GM19240 (cell line): Measurements from ENCODE around the gene JMJD8.
"Not testable (repeated sequence)": the region's sequence is repeated elsewhere in the genome, so short reads cannot be mapped to it uniquely, and the experiment has no call there.

Experiments
- DNase-seq: peaks from one replicate; pipeline ENCODE4 v3.0.0; 2011; ENCODE audit warnings: low spot score; ENCODE audit not compliant: insufficient read length

JMJD8 gene

DNA sequence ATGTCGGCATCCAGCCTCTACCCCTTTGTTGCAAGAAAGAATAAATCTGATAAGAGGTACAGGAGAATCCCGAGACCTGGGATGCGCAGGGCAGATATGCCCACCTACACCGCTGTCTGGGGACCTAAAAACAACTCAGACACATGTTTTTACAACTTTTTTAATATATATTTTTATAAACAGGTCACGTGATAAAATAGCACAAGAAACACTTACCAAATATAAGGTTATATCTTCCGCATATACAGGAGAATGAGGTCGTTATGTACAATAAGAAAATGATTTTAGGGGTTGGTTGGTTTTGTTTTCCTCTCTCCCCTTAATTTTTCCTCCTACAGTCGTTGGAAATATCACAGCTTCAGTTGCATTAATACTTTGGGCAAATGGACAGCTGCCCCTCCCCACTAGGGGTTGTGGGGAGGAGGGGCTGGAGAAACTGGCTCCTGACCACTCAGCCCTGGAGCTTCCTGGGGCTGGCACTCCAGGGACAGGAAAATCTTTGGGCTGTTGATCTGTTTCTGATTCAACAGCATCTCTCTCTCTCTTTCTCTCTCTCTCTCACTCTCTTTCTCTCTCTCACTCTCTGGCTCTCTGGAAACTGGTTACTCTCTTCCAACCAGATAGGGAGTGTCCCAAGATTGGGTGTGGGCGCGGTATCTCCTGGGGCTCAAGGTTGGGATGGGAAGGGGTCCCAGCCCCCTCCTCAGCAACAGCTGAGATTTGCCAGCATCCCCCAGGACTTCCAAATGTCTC lies 8.4 kb upstream of the JMJD8 start:
- no peak for DNase-seq

GRCh38 chr16:691242-691641 lies 7.1 kb upstream of the JMJD8 start:
- not testable (repeated sequence) for DNase-seq

DNA sequence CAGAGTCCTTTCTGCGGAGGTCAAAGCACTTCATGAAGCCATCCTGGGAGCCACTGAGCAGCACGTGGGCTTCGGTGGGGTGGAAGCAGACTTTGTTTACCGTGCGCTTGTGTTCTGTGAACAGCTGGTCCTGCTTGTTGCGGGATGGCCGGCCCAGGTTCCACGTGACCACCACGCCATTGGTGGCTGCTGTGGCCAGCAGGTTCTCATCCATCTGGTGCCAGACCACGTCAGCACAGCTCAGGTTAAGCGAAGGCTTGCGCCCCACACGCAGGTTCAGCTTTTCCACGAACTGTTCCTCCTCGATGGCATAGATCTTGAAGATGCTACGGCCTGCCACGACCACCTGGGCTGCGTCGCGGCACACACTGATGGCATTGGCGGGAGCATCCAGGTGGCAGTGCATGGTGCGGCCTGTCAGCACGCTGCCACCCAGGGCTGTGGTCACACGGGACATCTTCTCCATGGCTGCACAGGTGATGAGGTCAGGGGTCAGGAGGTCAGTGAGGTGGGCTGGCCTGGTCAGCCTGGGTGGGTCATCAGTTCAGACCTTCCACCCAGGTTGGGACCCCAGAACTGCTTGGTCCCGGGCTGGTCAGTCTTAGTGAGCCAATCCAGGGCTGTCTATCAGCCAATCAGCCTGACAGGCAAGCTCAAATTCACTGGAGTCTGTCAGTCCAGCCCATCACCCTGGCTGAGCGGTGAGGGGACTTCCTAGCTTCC lies 5.2 kb upstream of the JMJD8 start:
- no peak for DNase-seq

- no peak for DNase-seq
These were observed 3.4 kb upstream of the JMJD8 start for GRCh38 chr16:687499-687898.

- DNase-seq, result no peak
These were observed 2.5 kb upstream of the JMJD8 start for GRCh38 chr16:686459-687260.

DNA sequence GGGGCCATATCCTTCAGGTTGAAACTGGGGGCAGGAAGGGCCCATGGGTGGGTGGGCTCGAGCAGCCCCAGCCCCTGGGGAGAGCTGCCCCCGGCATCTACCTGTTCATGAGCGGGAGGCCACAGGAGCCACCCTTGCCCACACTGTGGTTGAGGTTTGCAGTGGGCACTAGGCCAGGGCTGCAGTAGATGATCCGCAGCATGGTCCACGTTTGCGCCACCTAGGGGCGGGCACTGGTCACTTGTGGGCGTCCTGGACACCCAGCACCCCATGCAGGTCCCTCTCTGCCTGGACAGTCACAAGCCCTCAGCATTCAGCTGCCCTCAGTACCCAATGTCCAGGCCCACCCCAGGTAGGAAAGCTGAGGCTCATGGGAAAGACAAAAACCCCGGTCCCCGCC lies 1.8 kb upstream of the JMJD8 start:
- no peak for DNase-seq

DNA sequence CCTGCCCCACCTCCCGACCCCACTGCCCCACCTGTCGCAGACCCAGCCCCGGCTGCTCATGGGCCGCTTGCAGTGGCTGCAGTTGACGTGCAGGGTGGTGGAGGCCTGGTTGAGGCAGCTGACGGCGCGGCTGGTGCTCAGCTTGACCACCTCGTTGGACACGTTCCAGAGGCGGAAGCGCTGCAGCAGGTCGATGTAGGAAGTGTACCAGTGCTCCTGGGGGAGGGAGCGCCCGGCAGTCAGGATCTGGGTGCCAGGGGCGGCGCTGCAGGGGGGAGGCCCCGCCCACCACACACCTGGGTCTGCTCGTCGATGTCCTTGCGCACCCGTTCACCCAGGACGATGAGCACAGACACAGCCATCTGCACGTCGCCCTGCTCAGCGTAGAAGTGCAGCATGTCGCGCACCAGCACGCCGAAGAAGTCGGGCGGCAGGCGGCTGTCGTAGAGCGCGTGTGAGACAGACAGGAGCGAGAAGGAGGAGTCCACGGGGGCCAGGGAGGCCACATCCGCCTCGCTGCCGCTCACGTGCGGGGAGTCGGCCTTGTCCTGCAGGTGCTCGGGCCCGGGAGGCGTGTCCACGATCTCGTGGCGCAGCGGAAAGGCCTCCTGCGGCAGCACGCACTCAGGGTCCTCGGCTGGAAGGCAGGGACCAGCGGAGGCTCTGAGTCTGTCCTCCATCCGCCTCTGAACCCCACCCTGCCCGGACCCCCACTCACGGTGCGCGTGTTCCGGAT lies 995 bp upstream of the JMJD8 start:
- DNase-seq, result no peak

DNA sequence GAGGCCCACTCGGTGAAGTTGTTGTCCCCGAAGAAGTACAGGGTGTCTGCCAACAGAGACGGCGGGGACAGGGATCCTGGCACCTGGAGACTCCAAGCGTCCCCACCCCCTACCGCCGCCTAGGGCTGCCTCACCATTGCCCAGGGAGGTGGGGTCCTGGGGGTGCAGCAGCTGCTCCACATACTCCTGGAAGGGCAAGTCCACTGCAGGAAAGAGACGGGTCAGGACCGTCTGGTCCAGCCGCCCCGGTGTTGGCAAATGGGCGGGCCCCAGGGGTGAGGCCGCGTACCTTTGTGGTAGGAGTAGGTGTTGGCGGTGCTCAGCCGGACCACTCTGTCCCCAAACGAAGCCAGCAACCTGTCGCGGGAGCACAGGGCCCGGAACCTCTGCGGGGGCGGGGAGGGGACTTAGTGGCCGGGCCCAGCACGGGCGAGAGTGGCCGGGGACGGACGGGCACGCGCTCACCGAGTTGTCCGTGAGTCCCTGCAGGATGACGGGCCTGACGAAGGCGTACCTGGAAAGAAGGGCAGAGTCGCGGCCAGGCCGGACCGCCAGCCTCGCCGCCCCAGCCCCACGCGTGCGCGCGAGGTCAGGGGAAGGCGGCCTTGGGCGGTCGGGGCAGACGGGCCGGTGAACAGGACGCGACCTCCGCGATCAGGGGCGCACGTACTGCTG lies 601 bp downstream of the JMJD8 start:
- no peak for DNase-seq

- no peak for DNase-seq
These were observed 1.4 kb downstream of the JMJD8 start for GRCh38 chr16:682493-683395.

- no peak for DNase-seq
These were observed 2.2 kb downstream of the JMJD8 start for GRCh38 chr16:681746-682427.

GRCh38 chr16:680967-681745 lies 3.0 kb downstream of the JMJD8 start:
- no peak for DNase-seq

DNA sequence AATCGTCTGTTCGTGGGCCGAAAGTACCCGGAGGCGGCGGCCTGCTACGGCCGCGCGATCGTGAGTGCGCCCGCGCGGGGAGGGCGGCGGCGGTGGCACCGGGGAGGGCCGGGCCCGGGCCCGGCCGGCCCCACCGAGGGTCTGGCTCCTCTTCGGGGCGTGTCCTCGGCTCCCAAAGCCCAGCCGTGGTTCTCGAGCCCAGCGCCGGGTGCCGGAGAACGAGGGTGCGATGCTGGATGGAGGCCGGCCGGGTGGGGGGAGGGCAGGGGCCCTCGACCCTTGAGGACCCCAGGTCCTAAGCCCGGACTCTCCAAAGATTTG lies 3.5 kb downstream of the JMJD8 start:
- no peak for DNase-seq

DNA sequence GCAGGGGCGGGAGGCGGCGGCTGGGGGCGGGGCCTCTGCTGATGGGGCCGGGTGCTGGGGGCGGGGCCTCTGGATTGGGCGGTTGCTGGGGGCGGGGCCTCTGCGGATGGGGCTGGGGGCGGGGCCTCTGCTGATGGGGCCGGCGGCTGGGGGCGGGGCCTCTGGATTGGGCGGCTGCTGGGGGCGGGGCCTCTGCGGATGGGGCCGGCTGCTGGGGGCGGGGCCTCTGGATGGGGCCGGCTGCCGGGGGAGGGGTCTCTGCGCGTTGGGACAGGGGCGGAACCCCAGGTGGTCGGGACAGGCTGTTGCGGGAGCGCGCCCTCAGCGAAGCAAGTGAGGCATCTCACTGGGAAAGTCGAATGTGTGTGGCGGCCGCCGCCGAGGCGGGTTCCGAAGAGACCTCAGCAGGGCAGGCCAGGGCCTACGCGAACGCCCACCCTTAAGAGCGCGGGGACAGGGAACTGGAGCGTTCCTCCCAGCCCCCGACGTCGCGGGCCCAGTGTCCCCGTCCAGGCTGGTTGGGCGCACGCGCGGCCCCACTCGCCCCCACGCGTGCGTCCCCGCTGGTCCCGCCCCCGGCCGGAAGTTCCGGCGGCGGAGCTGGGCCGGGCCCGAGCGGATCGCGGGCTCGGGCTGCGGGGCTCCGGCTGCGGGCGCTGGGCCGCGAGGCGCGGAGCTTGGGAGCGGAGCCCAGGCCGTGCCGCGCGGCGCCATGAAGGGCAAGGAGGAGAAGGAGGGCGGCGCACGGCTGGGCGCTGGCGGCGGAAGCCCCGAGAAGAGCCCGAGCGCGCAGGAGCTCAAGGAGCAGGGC lies 4.1 kb downstream of the JMJD8 start, which contains the start of gene STUB1:
Gene STUB1, plus strand, starts transcription at position 597 of the 811 bp plus-strand sequence. Its CDS starts 116 bp downstream, at position 713.
- peak; percentile 67 for DNase-seq

- no peak for DNase-seq
These were observed 5.0 kb downstream of the JMJD8 start for GRCh38 chr16:678858-679813.

DNA sequence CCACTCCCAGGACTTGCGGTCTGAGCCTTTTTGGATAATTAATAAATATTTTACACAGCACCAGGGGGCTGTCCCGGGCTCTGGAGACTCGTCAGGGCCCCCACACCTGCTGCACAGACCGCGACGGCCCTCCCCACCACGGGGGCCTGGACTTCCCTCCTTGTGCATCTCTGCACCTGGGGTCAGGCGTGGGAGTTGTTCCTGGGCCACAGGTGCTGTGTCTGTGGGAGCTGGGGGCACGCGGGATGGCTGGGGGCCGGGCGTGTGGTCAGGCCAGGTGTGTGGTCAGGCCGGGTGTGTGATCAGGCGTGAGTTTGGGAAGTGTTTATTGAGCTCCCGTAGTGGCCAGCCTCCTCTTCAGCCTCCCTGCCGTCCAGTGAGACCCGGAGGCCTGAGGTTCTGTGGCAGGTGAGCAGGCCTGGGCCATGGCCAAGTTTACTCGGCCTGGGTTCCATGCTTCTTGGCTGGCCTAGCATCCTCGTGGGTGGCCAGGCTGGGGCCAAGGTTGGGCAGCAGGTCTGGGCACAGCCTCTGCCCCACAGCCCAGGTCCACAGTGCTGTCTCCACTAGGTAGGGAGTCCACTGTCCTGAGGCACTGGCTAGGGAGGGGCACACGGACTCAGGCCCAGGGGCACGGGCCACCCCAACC lies 5.8 kb downstream of the JMJD8 start:
- no peak for DNase-seq
